ENCODE measurements around the gene GRK5.

GRCh38 chr10:119375574-119376272 is 168.4 kb downstream of the GRK5 start:
- TF ChIP-seq POLR2A (IDR thresholded peaks at IDR 0.05; ENCODE audit: low read depth, low read length) (no peak), POLR2AphosphoS5 (IDR thresholded peaks at IDR 0.05; ENCODE audit: low read depth, low read length) (no peak), TAF1 (IDR thresholded peaks at IDR 0.05; ENCODE audit: borderline replicate concordance, low read depth, low read length) (no peak)

Data from GM12892 (cell line).